H1 (cell line): ENCODE data around the gene GATD1. TPM values are rescaled to one million over a fixed set of nuclear protein-coding genes. Genes with fewer than 3 reads are reported as not detected.

ENCODE experiments used
- CTCF ChIA-PET: fragments of 300-600 bp; sonication (Branson Sonifier 250); formaldehyde crosslinking; loops from one replicate; lab custom pipeline; 2021; ENCODE audit not compliant: partially characterized antibody; lab: Charles Lee
- POLR2A ChIA-PET: fragments of 300-600 bp; sonication (Branson Sonifier 250); formaldehyde crosslinking; loops from one replicate; lab custom pipeline; 2021; ENCODE audit warnings: inconsistent platforms; ENCODE audit not compliant: partially characterized antibody; lab: Charles Lee
- DNase-seq, 2 experiments: peaks; one replicate each; pipeline versions ENCODE4 v3.0.0 to v3.0.0-alpha.2; 2010 to 2022; ENCODE audit warnings: low spot score in 2 of 2, low read depth in 1 of 2, mixed read lengths in 1 of 2
- FAIRE-seq: peaks from 2 replicates; lab custom pipeline; 2011; peaks lifted over from hg19 to GRCh38; lab: Jason Lieb, UNC
- H2AFZ ChIP-seq: 2 replicates; pipeline ENCODE4 v1.8.1; 2012; ENCODE audit warnings: low read length, inconsistent platforms
- H2AK5ac ChIP-seq: 2 replicates; pipeline ENCODE4 v1.6.1; 2013; ENCODE audit warnings: low read depth, low read length
- H2BK120ac ChIP-seq: replicated peaks from 2 replicates; pipeline ENCODE3; 2013; ENCODE audit warnings: low read depth, low read length, inconsistent platforms
- H2BK12ac ChIP-seq: 2 replicates; pipeline ENCODE4 v1.6.1; 2013; ENCODE audit warnings: low read depth, low read length
- H2BK15ac ChIP-seq: 2 replicates; pipeline ENCODE4 v1.6.1; 2013; ENCODE audit warnings: low read length
- H2BK20ac ChIP-seq: 2 replicates; pipeline ENCODE4 v1.6.1; 2013; ENCODE audit warnings: low read length
- H2BK5ac ChIP-seq: 2 replicates; pipeline ENCODE4 v1.6.1; 2013; ENCODE audit warnings: low read depth, low read length
- H3K14ac ChIP-seq: 2 replicates; pipeline ENCODE4 v1.6.1; 2013; ENCODE audit warnings: inconsistent platforms; ENCODE audit not compliant: insufficient read length
- H3K18ac ChIP-seq: 2 replicates; pipeline ENCODE4 v1.6.1; 2013; ENCODE audit warnings: low read length; ENCODE audit errors: extremely low read depth
- H3K23ac ChIP-seq: 2 replicates; pipeline ENCODE4 v1.6.1; 2013; ENCODE audit warnings: inconsistent platforms; ENCODE audit not compliant: insufficient read length
- H3K23me2 ChIP-seq: 2 replicates; pipeline ENCODE4 v1.6.1; 2013; ENCODE audit warnings: low read depth, low read length
- H3K27ac ChIP-seq: 2 replicates; pipeline ENCODE4 v1.6.1; 2011; ENCODE audit warnings: low read depth, low read length, inconsistent platforms
- H3K27me3 ChIP-seq, 4 experiments: replicated peaks in 1 of 4; 1 replicate in 1 of 4; 2 replicates in 3 of 4; pipeline versions ENCODE4 v1.6.1 to v1.8.1; 2011 to 2013; ENCODE audit warnings: low read length in 3 of 4, mild to moderate bottlenecking in 3 of 4, inconsistent platforms in 2 of 4, mixed read lengths in 2 of 4, moderate library complexity in 1 of 4; ENCODE audit not compliant: control insufficient read depth in 3 of 4, insufficient read depth in 3 of 4; ENCODE audit errors: extremely low read depth in 1 of 4
- H3K36me3 ChIP-seq, 4 experiments: 2 replicates each; pipeline versions ENCODE4 v1.6.1 to v1.8.1; 2011 to 2013; ENCODE audit warnings: mild to moderate bottlenecking in 4 of 4, low read length in 3 of 4, moderate library complexity in 2 of 4, control low read depth in 1 of 4, inconsistent platforms in 1 of 4; ENCODE audit not compliant: insufficient read depth in 4 of 4, control insufficient read depth in 2 of 4
- H3K4ac ChIP-seq: replicated peaks from 2 replicates; pipeline ENCODE3; 2013; ENCODE audit warnings: low read length, low read depth, mixed read lengths, inconsistent platforms; ENCODE audit not compliant: insufficient read length
- H3K4me1 ChIP-seq, 4 experiments: replicated peaks in 1 of 4; 1 replicate in 1 of 4; 2 replicates in 3 of 4; pipeline versions ENCODE4 v1.6.1 to v1.8.1; 2011 to 2013; ENCODE audit warnings: low read length in 3 of 4, inconsistent platforms in 2 of 4, mixed read lengths in 1 of 4; ENCODE audit not compliant: insufficient read depth in 4 of 4, control insufficient read depth in 3 of 4
- H3K4me2 ChIP-seq, 2 experiments: 2 replicates each; pipeline versions ENCODE4 v1.6.1 to v1.8.1; 2011 to 2013; ENCODE audit warnings: low read depth in 2 of 2, low read length in 2 of 2, control low read depth in 1 of 2, inconsistent platforms in 1 of 2, mild to moderate bottlenecking in 1 of 2; ENCODE audit not compliant: insufficient read depth in 1 of 2
- H3K4me3 ChIP-seq, 4 experiments: fragments of 200-600, 300-600 bp in 1 of 4; sonication (generic), shearing (Covaris generic), sonication (Bioruptor Twin) in 1 of 4; 2 replicates each; pipeline versions ENCODE4 v1.5.1 to v1.8.1; 2011 to 2016; ENCODE audit warnings: low read length in 4 of 4, low read depth in 3 of 4, control low read depth in 2 of 4, inconsistent platforms in 2 of 4, mild to moderate bottlenecking in 2 of 4, mixed read lengths in 1 of 4, moderate library complexity in 1 of 4; ENCODE audit not compliant: insufficient read depth in 2 of 4; ENCODE audit errors: extremely low read depth in 1 of 4
- H3K56ac ChIP-seq: replicated peaks from 2 replicates; pipeline ENCODE3; 2013; ENCODE audit warnings: low read depth, mild to moderate bottlenecking, mixed read lengths, low read length, inconsistent platforms; ENCODE audit not compliant: insufficient read length
- H3K79me1 ChIP-seq: 2 replicates; pipeline ENCODE4 v1.6.1; 2013; ENCODE audit warnings: low read depth, low read length, control low read depth
- H3K79me2 ChIP-seq, 2 experiments: 2 replicates each; pipeline versions ENCODE4 v1.6.1 to v1.8.1; 2012 to 2013; ENCODE audit warnings: low read length in 2 of 2, mild to moderate bottlenecking in 2 of 2, inconsistent platforms in 1 of 2; ENCODE audit not compliant: insufficient read depth in 2 of 2, control insufficient read depth in 1 of 2
- H3K9ac ChIP-seq, 4 experiments: replicated peaks in 1 of 4; 1 replicate in 1 of 4; 2 replicates in 3 of 4; pipeline versions ENCODE4 v1.6.1 to v1.8.1; 2011 to 2013; ENCODE audit warnings: low read depth in 3 of 4, low read length in 3 of 4, control low read depth in 2 of 4, mild to moderate bottlenecking in 2 of 4, moderate library complexity in 2 of 4, inconsistent platforms in 1 of 4; ENCODE audit errors: extremely low read depth in 1 of 4
- H3K9me3 ChIP-seq, 2 experiments: 2 replicates each; pipeline versions ENCODE4 v1.6.1 to v1.8.1; 2012 to 2013; ENCODE audit warnings: mild to moderate bottlenecking in 2 of 2, moderate library complexity in 2 of 2, control low read depth in 1 of 2, inconsistent platforms in 1 of 2, low read depth in 1 of 2, low read length in 1 of 2, mixed read lengths in 1 of 2; ENCODE audit not compliant: insufficient read depth in 2 of 2
- H4K20me1 ChIP-seq, 2 experiments: replicated peaks in 1 of 2; 2 replicates each; pipeline versions ENCODE3 to v1.8.1; 2011 to 2013; ENCODE audit warnings: inconsistent platforms in 2 of 2, low read length in 2 of 2, mild to moderate bottlenecking in 1 of 2; ENCODE audit not compliant: insufficient read depth in 2 of 2, control insufficient read depth in 1 of 2
- H4K5ac ChIP-seq: 2 replicates; pipeline ENCODE4 v1.6.1; 2013; ENCODE audit warnings: low read length, low read depth, mixed read lengths, inconsistent platforms; ENCODE audit not compliant: insufficient read length
- H4K8ac ChIP-seq: 2 replicates; pipeline ENCODE4 v1.8.0; 2013; ENCODE audit warnings: mild to moderate bottlenecking, moderate library complexity, low read length, inconsistent platforms; ENCODE audit not compliant: insufficient read depth; ENCODE audit errors: extremely low read depth
- H4K91ac ChIP-seq: replicated peaks from 2 replicates; pipeline ENCODE3; 2013; ENCODE audit warnings: low read length, mixed read lengths, inconsistent platforms; ENCODE audit not compliant: insufficient read length
- CBX8 ChIP-seq: fragments of 300-800, 300-1000 bp; sonication (generic); IDR thresholded peaks from 2 replicates; pipeline ENCODE4 v1.7.1; 2016; ENCODE audit warnings: low read depth, low read length, borderline replicate concordance
- FOSL1 ChIP-seq: IDR thresholded peaks from 2 replicates; pipeline ENCODE4 v1.6.1; 2011; ENCODE audit warnings: mild to moderate bottlenecking, low read depth, low read length, moderate library complexity; ENCODE audit not compliant: insufficient read depth
- HDAC2 ChIP-seq, 2 experiments: fragments of 300-600 bp in 1 of 2; sonication (generic) in 1 of 2; IDR thresholded peaks; 2 replicates each; pipeline ENCODE4 v1.6.1; 2011 to 2012; ENCODE audit warnings: low read depth in 2 of 2, low read length in 2 of 2, mild to moderate bottlenecking in 2 of 2, moderate library complexity in 2 of 2, borderline replicate concordance in 1 of 2, inconsistent platforms in 1 of 2
- KDM1A ChIP-seq: fragments of 200-600, 300-600 bp; sonication (generic); IDR thresholded peaks from 2 replicates; pipeline ENCODE4 v1.7.1; 2016; ENCODE audit warnings: mild to moderate bottlenecking, low read length, borderline replicate concordance
- PHF8 ChIP-seq: fragments of 200-600 bp; sonication (generic); conservative IDR thresholded peaks from 2 replicates; pipeline ENCODE4 v1.7.1; 2012; ENCODE audit warnings: low read depth, mild to moderate bottlenecking, inconsistent platforms, low read length, moderate library complexity
- POLR2AphosphoS5 ChIP-seq: IDR thresholded peaks from 2 replicates; pipeline ENCODE4 v1.6.1; 2011; ENCODE audit warnings: low read depth, low read length
- RNF2 ChIP-seq: fragments of 200-900, 300-1000 bp; sonication (generic); IDR thresholded peaks from 2 replicates; pipeline ENCODE4 v1.7.1; 2016; ENCODE audit warnings: borderline replicate concordance, low read depth, mild to moderate bottlenecking, antibody characterized with exemption, low read length; ENCODE audit not compliant: poor library complexity, severe bottlenecking; ENCODE audit errors: missing control alignments
- SIN3A ChIP-seq, 2 experiments: IDR thresholded peaks in 1 of 2; conservative IDR thresholded peaks in 1 of 2; 2 replicates each; pipeline ENCODE4 v1.6.1; 2011 to 2012; ENCODE audit warnings: low read length in 2 of 2, improper control_type of control experiment in 1 of 2, low read depth in 1 of 2, mild to moderate bottlenecking in 1 of 2
- SP1 ChIP-seq: IDR thresholded peaks from 2 replicates; pipeline ENCODE4 v1.6.1; 2011; ENCODE audit warnings: low read depth, low read length
- TCF12 ChIP-seq: IDR thresholded peaks from 2 replicates; pipeline ENCODE4 v1.6.1; 2011; ENCODE audit warnings: low read depth, mild to moderate bottlenecking, low read length
- WGBS, 2 experiments: shearing (Covaris generic) in 1 of 2; methylation state at CpG; one replicate each; pipeline versions ENCODE4 v1.1.6 to v1.1.7; 2013 to 2015; ENCODE audit warnings: low lambda C conversion rate in 2 of 2, mixed read lengths in 2 of 2, inconsistent platforms in 1 of 2, low coverage in 1 of 2, missing lambda C conversion rate in 1 of 2; ENCODE audit not compliant: insufficient replicate concordance in 2 of 2, insufficient coverage in 1 of 2, insufficient read length in 1 of 2; ENCODE audit errors: extremely low coverage in 1 of 2, missing lambda C conversion rate in 1 of 2; 5-methylcytosine and 5-hydroxymethylcytosine counted together
- polyA plus RNA-seq, 7 experiments: library from polyadenylated mRNA; depleted of rRNA in 3 of 7; stranded (reverse) in 5 of 7; unstranded in 2 of 7; fragments of >200 nt in 5 of 7; fragments of 200-250 nt in 2 of 7; gene quantifications; 1 replicate in 5 of 7; 2 replicates in 1 of 7; 4 replicates in 1 of 7; pipeline versions ENCODE4 v1.2.1 to v1.2.3, GENCODE V29; 2011 to 2013; ENCODE audit warnings: missing spikeins in 2 of 7, mixed read lengths in 2 of 7
- total RNA-seq: library from RNA; stranded (reverse); fragmentation: NEBNext Ultra II Directional; extraction: Animal tissue kit (Norgen Biotek cat#: 25700); gene quantifications from 2 replicates; pipeline ENCODE4 v1.2.1, GENCODE V29; 2021
- TF ChIP-seq, protein P1 (sequence below): IDR thresholded peaks from 2 replicates; pipeline ENCODE4 v1.6.1; 2011; ENCODE audit warnings: low read depth, mild to moderate bottlenecking, low read length; ENCODE audit not compliant: insufficient read depth

The GATD1 gene
- total and polyA plus RNA-seq, 2 of the 8 experiments (the other 6 are each of a cell fraction or from before 2014, with no cell fraction given) = 47.5 to 54.8 TPM

GRCh38 chr11:722346-722811 lies 54.9 kb downstream of the GATD1 start:
- Histone ChIP-seq H3K79me2 (no peaks in the 10 kb centered on the region), H2BK12ac (no peak overlapping the region), H4K20me1 (no peaks in the 10 kb centered on the region), H3K4me2 (no peak overlapping the region), H4K91ac (no peak overlapping the region), H3K79me1 (no peaks in the 10 kb centered on the region), H3K23ac (no peak overlapping the region), H4K5ac (no peak overlapping the region), H3K18ac (no peak overlapping the region), H3K4ac (no peak overlapping the region), H3K14ac (no peak overlapping the region), H2BK120ac (no peak overlapping the region), H3K56ac (no peak overlapping the region), H4K8ac (no peak overlapping the region), H2AFZ (no peak overlapping the region), H2AK5ac (no peak overlapping the region), H3K4me1 (peaks cover 0 to 19% (median 12%) of the 10 kb centered on the region in 4 experiments; a peak in 5 of 7 replicates), H3K23me2 (peaks cover 9% of the 10 kb centered on the region; the same call in 1 of the 2 replicates), H3K36me3 (no peaks in the 10 kb centered on the region), H2BK20ac (no peak overlapping the region), H3K4me3 (no peak overlapping the region), H3K9me3 (no peaks in the 10 kb centered on the region), H3K9ac (no peak overlapping the region), H2BK15ac (no peak overlapping the region), H3K27me3 (peaks cover 0 to 10% (median 8%) of the 10 kb centered on the region in 4 experiments; a peak in 4 of 7 replicates), H2BK5ac (no peak overlapping the region), H3K27ac (no peak overlapping the region)
- CTCF ChIA-PET = interaction anchor here (1.0 to 15.4 kb wide), 17 partner anchors 9 to 114 kb away, joined by 3 to 395 read pairs (median 6); partner anchors contain the start of genes TALDO1 and TMEM80
- DNase-seq (no peak), FAIRE-seq (no peak)
- POLR2A ChIA-PET = interaction anchor here (0.6 to 13.2 kb wide), 7 partner anchors 10 to 84 kb away, joined by 3 to 216 read pairs (median 4); partner anchors contain the start of genes EPS8L2 and TALDO1
- 92% methylated on average over 18 of the region's 20 CpGs; no CpG with 5 or more reads in 1 of the 2 experiments for WGBS, 2 experiments
- TF ChIP-seq CBX8 = no peak
- no peak for TF ChIP-seq POLR2AphosphoS5
- TF ChIP-seq, protein P1, sequence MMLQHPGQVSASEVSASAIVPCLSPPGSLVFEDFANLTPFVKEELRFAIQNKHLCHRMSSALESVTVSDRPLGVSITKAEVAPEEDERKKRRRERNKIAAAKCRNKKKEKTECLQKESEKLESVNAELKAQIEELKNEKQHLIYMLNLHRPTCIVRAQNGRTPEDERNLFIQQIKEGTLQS = no peak
- TF ChIP-seq SIN3A (conservative IDR thresholded peaks at IDR 0.05 in 1 of 2, IDR thresholded peaks at IDR 0.05 in 1 of 2; ENCODE audit: low read depth in 1 of 2, low read length in 2 of 2) = no peak
- TF ChIP-seq SP1 = no peak
- no peak for TF ChIP-seq PHF8
- no peak for TF ChIP-seq TCF12
- no peak for TF ChIP-seq KDM1A
- TF ChIP-seq FOSL1 = no peak
- no peak for TF ChIP-seq HDAC2 (IDR thresholded peaks at IDR 0.05; ENCODE audit: borderline replicate concordance in 1 of 2, low read depth in 2 of 2, low read length in 2 of 2)
- TF ChIP-seq RNF2 = no peak
